ENCODE data around the gene CACNA2D3. TPM values are rescaled to one million over a fixed set of nuclear protein-coding genes. Genes with fewer than 3 reads are reported as not detected.

CACNA2D3 gene
- total RNA-seq, 1 donor from 2014 or later: not detected

- peak; percentile 51 for DNase-seq (ENCODE audit: low spot score)
- Histone ChIP-seq H3K79me2 (ENCODE audit: low read depth) (no peaks in the 10 kb centered on the region), H3K9ac (no peak overlapping the region), H4K20me1 (ENCODE audit: low read depth) (no peaks in the 10 kb centered on the region), H3F3A (ENCODE audit: low read depth) (no peaks in the 10 kb centered on the region), H3K27ac (no peak overlapping the region), H3K27me3 (no peaks in the 10 kb centered on the region), H2AFZ (replicated peaks) (no peak overlapping the region), H3K36me3 (no peaks in the 10 kb centered on the region), H3K4me1 (no peaks in the 10 kb centered on the region), H3K4me3 (no peak overlapping the region), H3K9me3 (ENCODE audit: low read depth) (no peaks in the 10 kb centered on the region), H3K4me2 (no peak overlapping the region)
- H3K4me1 Mint-ChIP-seq: peaks cover 6% of the 10 kb centered on the region
- peaks cover 2% of the 10 kb centered on the region for H3K27me3 Mint-ChIP-seq (ENCODE audit: insufficient read depth, low read depth)
- no peak overlapping the region for H3K4me3 Mint-ChIP-seq
- H3K27ac Mint-ChIP-seq: no peak overlapping the region
- TF ChIP-seq, protein P1, sequence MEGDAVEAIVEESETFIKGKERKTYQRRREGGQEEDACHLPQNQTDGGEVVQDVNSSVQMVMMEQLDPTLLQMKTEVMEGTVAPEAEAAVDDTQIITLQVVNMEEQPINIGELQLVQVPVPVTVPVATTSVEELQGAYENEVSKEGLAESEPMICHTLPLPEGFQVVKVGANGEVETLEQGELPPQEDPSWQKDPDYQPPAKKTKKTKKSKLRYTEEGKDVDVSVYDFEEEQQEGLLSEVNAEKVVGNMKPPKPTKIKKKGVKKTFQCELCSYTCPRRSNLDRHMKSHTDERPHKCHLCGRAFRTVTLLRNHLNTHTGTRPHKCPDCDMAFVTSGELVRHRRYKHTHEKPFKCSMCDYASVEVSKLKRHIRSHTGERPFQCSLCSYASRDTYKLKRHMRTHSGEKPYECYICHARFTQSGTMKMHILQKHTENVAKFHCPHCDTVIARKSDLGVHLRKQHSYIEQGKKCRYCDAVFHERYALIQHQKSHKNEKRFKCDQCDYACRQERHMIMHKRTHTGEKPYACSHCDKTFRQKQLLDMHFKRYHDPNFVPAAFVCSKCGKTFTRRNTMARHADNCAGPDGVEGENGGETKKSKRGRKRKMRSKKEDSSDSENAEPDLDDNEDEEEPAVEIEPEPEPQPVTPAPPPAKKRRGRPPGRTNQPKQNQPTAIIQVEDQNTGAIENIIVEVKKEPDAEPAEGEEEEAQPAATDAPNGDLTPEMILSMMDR (IDR thresholded peaks at IDR 0.05): peak; percentile 53
- TF ChIP-seq EZH2 (IDR thresholded peaks at IDR 0.05): no peak
- no peaks in the 10 kb centered on the region for H3K36me3 Mint-ChIP-seq
- peaks cover 3% of the 10 kb centered on the region for H3K9me3 Mint-ChIP-seq
Measured at GRCh38 chr3:54538346-54538745, 416.0 kb downstream of the CACNA2D3 start.

- DNase-seq (ENCODE audit: low spot score): peak; percentile 14
- Histone ChIP-seq H3K27me3 (no peaks in the 10 kb centered on the region), H3K4me3 (no peak overlapping the region), H3K9me3 (ENCODE audit: low read depth) (no peaks in the 10 kb centered on the region), H4K20me1 (ENCODE audit: low read depth) (no peaks in the 10 kb centered on the region), H3K4me2 (no peak overlapping the region), H3K27ac (no peak overlapping the region), H3K36me3 (no peaks in the 10 kb centered on the region), H3K9ac (no peak overlapping the region), H3F3A (ENCODE audit: low read depth) (no peaks in the 10 kb centered on the region), H2AFZ (replicated peaks) (peak overlapping the region; percentile 50), H3K79me2 (ENCODE audit: low read depth) (no peaks in the 10 kb centered on the region), H3K4me1 (no peaks in the 10 kb centered on the region)
- peaks cover 5% of the 10 kb centered on the region for H3K9me3 Mint-ChIP-seq
- TF ChIP-seq EZH2 (IDR thresholded peaks at IDR 0.05) (no peak), EZH2phosphoT487 (IDR thresholded peaks at IDR 0.05) (no peak)
- TF ChIP-seq, protein P1 (IDR thresholded peaks at IDR 0.05): no peak
- peak overlapping the region; percentile 38 for H3K27ac Mint-ChIP-seq
- H3K4me3 Mint-ChIP-seq: no peak overlapping the region
- H3K4me1 Mint-ChIP-seq: peaks cover 9% of the 10 kb centered on the region
- peaks cover 2% of the 10 kb centered on the region for H3K27me3 Mint-ChIP-seq (ENCODE audit: insufficient read depth, low read depth)
- no peaks in the 10 kb centered on the region for H3K36me3 Mint-ChIP-seq
Measured at GRCh38 chr3:54541369-54541768, 419.0 kb downstream of the CACNA2D3 start.

DNA sequence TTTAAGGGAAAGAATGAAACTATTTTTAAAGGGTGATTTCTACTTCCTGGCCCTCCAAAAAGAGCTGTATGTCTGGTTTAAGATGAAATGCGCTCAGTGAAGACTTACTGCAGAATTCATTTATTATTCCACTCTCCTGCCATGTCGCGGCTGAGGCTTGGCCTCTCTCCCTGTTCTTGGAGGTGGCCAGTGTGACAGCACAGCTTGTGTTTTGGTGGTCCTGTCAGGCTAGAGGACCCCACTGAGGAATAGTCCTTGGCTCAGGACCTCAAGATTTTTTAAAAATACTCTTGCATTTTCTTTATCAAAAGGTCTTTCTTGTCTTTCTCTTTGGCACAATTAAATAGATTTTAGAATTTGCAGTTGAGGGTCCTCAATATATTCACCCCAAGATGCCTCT, 421.1 kb downstream of the CACNA2D3 start:
- H3K27me3 ChIP-seq: no peaks in the 10 kb centered on the region
- no peaks in the 10 kb centered on the region for H3K79me2 ChIP-seq (ENCODE audit: low read depth)
- H3K4me1 Mint-ChIP-seq: peaks cover 9% of the 10 kb centered on the region
- no peaks in the 10 kb centered on the region for H3K9me3 ChIP-seq (ENCODE audit: low read depth)
- H3K27ac ChIP-seq: no peak overlapping the region
- no peak overlapping the region for H3K4me3 Mint-ChIP-seq
- no peak for DNase-seq (ENCODE audit: low spot score)
- no peak overlapping the region for H3K27ac Mint-ChIP-seq
- H3K9me3 Mint-ChIP-seq: peaks cover 5% of the 10 kb centered on the region
- no peaks in the 10 kb centered on the region for H3K4me1 ChIP-seq
- H3K27me3 Mint-ChIP-seq (ENCODE audit: insufficient read depth, low read depth): peaks cover 2% of the 10 kb centered on the region
- no peaks in the 10 kb centered on the region for H4K20me1 ChIP-seq (ENCODE audit: low read depth)
- no peak overlapping the region for H3K4me3 ChIP-seq
- H2AFZ ChIP-seq (replicated peaks): no peak overlapping the region
- no peaks in the 10 kb centered on the region for H3K36me3 ChIP-seq
- H3K36me3 Mint-ChIP-seq: no peaks in the 10 kb centered on the region
- no peak overlapping the region for H3K9ac ChIP-seq
- H3K4me2 ChIP-seq: no peak overlapping the region
- TF ChIP-seq, protein P1 (IDR thresholded peaks at IDR 0.05): no peak
- TF ChIP-seq EZH2phosphoT487 (IDR thresholded peaks at IDR 0.05) (no peak), EZH2 (IDR thresholded peaks at IDR 0.05) (no peak)
- no peaks in the 10 kb centered on the region for H3F3A ChIP-seq (ENCODE audit: low read depth)
